ENCODE measurements around the gene STKLD1.

STKLD1 gene

DNA sequence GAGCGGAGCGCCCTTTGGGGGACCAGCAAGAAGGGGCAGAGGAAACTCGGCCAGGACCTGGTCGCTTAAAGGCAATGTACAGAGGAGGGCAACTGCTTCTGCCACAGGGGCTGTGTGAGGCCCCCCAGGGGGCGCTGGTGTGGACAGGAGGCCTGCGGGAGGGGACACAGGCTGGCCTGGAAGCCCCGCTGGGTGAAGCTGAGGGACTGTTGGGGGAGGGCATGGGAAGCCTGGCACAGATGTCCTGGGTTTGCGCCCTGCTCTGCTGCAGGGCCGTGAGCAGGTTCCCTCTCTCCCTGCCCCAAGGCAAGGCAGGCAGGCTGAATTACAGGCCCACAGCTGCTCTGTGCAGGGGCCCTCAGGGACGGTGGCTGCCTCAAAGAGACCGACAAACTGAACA, 33.6 kb upstream of the STKLD1 start:
- TF ChIP-seq TCF12 (IDR thresholded peaks at IDR 0.05; ENCODE audit: low read depth) (no peak), YY1 (IDR thresholded peaks at IDR 0.05; ENCODE audit: low read depth) (no peak), RAD21 (IDR thresholded peaks at IDR 0.05; ENCODE audit: low read depth) (no peak), CREB1 (IDR thresholded peaks at IDR 0.05; ENCODE audit: low read depth) (no peak), EGR1 (IDR thresholded peaks at IDR 0.05) (no peak), FOXM1 (IDR thresholded peaks at IDR 0.05; ENCODE audit: borderline replicate concordance, low read depth) (no peak), NFIC (IDR thresholded peaks at IDR 0.05) (no peak), ZBTB7A (IDR thresholded peaks at IDR 0.05; ENCODE audit: low read depth) (no peak), CEBPB (IDR thresholded peaks at IDR 0.05) (no peak), TAF1 (IDR thresholded peaks at IDR 0.05; ENCODE audit: low read depth) (no peak), EP300 (IDR thresholded peaks at IDR 0.05; ENCODE audit: borderline replicate concordance) (no peak), TEAD4 (IDR thresholded peaks at IDR 0.05) (no peak)
- TF ChIP-seq, protein P1, sequence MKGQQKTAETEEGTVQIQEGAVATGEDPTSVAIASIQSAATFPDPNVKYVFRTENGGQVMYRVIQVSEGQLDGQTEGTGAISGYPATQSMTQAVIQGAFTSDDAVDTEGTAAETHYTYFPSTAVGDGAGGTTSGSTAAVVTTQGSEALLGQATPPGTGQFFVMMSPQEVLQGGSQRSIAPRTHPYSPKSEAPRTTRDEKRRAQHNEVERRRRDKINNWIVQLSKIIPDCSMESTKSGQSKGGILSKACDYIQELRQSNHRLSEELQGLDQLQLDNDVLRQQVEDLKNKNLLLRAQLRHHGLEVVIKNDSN (IDR thresholded peaks at IDR 0.05): no peak
- TF ChIP-seq, protein P2, sequence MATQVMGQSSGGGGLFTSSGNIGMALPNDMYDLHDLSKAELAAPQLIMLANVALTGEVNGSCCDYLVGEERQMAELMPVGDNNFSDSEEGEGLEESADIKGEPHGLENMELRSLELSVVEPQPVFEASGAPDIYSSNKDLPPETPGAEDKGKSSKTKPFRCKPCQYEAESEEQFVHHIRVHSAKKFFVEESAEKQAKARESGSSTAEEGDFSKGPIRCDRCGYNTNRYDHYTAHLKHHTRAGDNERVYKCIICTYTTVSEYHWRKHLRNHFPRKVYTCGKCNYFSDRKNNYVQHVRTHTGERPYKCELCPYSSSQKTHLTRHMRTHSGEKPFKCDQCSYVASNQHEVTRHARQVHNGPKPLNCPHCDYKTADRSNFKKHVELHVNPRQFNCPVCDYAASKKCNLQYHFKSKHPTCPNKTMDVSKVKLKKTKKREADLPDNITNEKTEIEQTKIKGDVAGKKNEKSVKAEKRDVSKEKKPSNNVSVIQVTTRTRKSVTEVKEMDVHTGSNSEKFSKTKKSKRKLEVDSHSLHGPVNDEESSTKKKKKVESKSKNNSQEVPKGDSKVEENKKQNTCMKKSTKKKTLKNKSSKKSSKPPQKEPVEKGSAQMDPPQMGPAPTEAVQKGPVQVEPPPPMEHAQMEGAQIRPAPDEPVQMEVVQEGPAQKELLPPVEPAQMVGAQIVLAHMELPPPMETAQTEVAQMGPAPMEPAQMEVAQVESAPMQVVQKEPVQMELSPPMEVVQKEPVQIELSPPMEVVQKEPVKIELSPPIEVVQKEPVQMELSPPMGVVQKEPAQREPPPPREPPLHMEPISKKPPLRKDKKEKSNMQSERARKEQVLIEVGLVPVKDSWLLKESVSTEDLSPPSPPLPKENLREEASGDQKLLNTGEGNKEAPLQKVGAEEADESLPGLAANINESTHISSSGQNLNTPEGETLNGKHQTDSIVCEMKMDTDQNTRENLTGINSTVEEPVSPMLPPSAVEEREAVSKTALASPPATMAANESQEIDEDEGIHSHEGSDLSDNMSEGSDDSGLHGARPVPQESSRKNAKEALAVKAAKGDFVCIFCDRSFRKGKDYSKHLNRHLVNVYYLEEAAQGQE (IDR thresholded peaks at IDR 0.05; ENCODE audit: low read depth): no peak
- TF ChIP-seq, protein P3, sequence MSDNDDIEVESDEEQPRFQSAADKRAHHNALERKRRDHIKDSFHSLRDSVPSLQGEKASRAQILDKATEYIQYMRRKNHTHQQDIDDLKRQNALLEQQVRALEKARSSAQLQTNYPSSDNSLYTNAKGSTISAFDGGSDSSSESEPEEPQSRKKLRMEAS (IDR thresholded peaks at IDR 0.05): no peak

DNA sequence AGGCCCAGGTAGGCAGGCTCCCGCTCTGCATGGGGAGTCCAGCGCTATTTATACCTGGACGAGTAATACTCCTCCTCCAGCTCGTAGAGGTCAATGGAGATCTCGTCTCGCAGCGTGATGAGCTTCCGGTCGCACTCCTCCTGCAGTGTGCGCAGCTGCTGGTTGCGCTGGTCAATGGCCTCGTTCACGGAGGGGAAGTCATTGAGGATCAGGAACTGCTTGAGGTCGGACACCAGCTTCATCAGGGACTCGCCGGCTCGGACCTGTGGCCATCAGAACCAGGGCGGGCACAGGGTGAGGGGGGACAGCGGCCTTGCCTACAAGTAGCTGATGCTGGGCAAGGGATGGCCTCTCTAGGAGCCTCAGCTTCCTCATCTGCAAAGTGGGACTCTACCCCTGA, 32.1 kb upstream of the STKLD1 start:
- TF ChIP-seq EGR1 (IDR thresholded peaks at IDR 0.05) (no peak), EP300 (IDR thresholded peaks at IDR 0.05; ENCODE audit: borderline replicate concordance) (no peak), CREB1 (IDR thresholded peaks at IDR 0.05; ENCODE audit: low read depth) (no peak), CEBPB (IDR thresholded peaks at IDR 0.05) (no peak), ZBTB7A (IDR thresholded peaks at IDR 0.05; ENCODE audit: low read depth) (no peak), TCF12 (IDR thresholded peaks at IDR 0.05; ENCODE audit: low read depth) (no peak), FOXM1 (IDR thresholded peaks at IDR 0.05; ENCODE audit: borderline replicate concordance, low read depth) (no peak)
- TF ChIP-seq, protein P3 (IDR thresholded peaks at IDR 0.05): no peak
- TF ChIP-seq, protein P2 (IDR thresholded peaks at IDR 0.05; ENCODE audit: low read depth): no peak
- TF ChIP-seq, protein P1 (IDR thresholded peaks at IDR 0.05): no peak

DNA sequence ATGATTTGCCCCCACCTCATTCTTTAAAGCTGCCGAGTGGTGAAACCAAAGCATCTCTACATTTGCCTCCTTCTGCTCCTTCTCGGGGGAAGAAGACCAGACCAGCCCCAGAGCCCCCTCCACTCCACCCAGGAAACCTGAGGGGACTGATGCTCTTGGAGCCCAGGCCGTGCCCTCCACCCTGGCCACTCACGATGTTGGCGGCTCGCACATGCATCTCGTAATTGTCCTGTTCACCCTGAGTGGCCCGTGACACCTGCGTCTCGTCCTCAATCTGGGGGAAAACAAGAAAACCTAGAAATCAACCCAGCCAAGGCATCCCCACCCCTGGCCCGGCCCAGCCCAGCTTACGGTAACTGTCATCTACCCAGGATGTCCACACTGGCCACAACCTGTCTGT, 31.2 kb upstream of the STKLD1 start:
- TF ChIP-seq NFIC (IDR thresholded peaks at IDR 0.05) (no peak), ZBTB7A (IDR thresholded peaks at IDR 0.05; ENCODE audit: low read depth) (no peak), TAF1 (IDR thresholded peaks at IDR 0.05; ENCODE audit: low read depth) (no peak), CREB1 (IDR thresholded peaks at IDR 0.05; ENCODE audit: low read depth) (no peak), RAD21 (IDR thresholded peaks at IDR 0.05; ENCODE audit: low read depth) (no peak), YY1 (IDR thresholded peaks at IDR 0.05; ENCODE audit: low read depth) (no peak), FOXM1 (IDR thresholded peaks at IDR 0.05; ENCODE audit: borderline replicate concordance, low read depth) (no peak), EGR1 (IDR thresholded peaks at IDR 0.05) (no peak), TCF12 (IDR thresholded peaks at IDR 0.05; ENCODE audit: low read depth) (no peak), EP300 (IDR thresholded peaks at IDR 0.05; ENCODE audit: borderline replicate concordance) (no peak), TEAD4 (IDR thresholded peaks at IDR 0.05) (no peak), CEBPB (IDR thresholded peaks at IDR 0.05) (no peak)
- TF ChIP-seq, protein P3 (IDR thresholded peaks at IDR 0.05): no peak
- TF ChIP-seq, protein P1 (IDR thresholded peaks at IDR 0.05): no peak
- TF ChIP-seq, protein P2 (IDR thresholded peaks at IDR 0.05; ENCODE audit: low read depth): no peak

DNA sequence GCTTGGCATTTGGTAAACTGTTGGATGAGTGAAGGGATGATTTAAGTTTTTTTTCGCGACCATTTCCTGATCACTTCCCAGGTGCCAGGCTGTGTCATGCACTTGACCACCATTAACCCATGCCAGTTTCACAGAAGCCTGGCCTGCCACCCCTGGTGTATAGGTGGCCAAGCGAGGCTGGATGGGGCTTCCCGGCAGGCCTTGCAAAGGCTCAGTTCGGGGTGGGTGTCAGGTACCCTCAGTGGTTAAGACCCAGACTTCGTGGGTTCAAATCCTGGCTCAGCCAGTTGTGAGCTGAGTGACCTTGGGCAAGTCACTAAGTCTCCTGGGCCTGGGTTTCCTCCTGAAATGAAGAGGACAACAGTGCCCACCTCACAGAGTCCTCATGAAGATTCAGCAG, 30.6 kb upstream of the STKLD1 start:
- no peak for TF ChIP-seq TEAD4 (IDR thresholded peaks at IDR 0.05)
- TF ChIP-seq TCF12 (IDR thresholded peaks at IDR 0.05; ENCODE audit: low read depth): no peak
- TF ChIP-seq TAF1 (IDR thresholded peaks at IDR 0.05; ENCODE audit: low read depth): no peak
- TF ChIP-seq CREB1 (IDR thresholded peaks at IDR 0.05; ENCODE audit: low read depth): no peak
- TF ChIP-seq RAD21 (IDR thresholded peaks at IDR 0.05; ENCODE audit: low read depth): no peak
- no peak for TF ChIP-seq ZBTB7A (IDR thresholded peaks at IDR 0.05; ENCODE audit: low read depth)
- no peak for TF ChIP-seq YY1 (IDR thresholded peaks at IDR 0.05; ENCODE audit: low read depth)
- TF ChIP-seq EGR1 (IDR thresholded peaks at IDR 0.05): no peak
- TF ChIP-seq EP300 (IDR thresholded peaks at IDR 0.05; ENCODE audit: borderline replicate concordance): no peak
- TF ChIP-seq, protein P3 (IDR thresholded peaks at IDR 0.05): no peak
- no peak for TF ChIP-seq FOXM1 (IDR thresholded peaks at IDR 0.05; ENCODE audit: borderline replicate concordance, low read depth)
- TF ChIP-seq, protein P1 (IDR thresholded peaks at IDR 0.05): no peak
- TF ChIP-seq, protein P2 (IDR thresholded peaks at IDR 0.05; ENCODE audit: low read depth): no peak
- TF ChIP-seq CEBPB (IDR thresholded peaks at IDR 0.05): no peak

Data from Ishikawa (cell line).